ENCODE results near the gene AOPEP.

The AOPEP gene

GRCh38 chr9:94833802-94834201 is 107.3 kb downstream of the AOPEP start:
- no peak for TF ChIP-seq CTCF (IDR thresholded peaks at IDR 0.05; ENCODE audit: borderline replicate concordance, control extremely low read depth, extremely low read depth, insufficient read depth, missing control alignments)
- no peak for DNase-seq (ENCODE audit: low spot score)
- in situ Hi-C loops (cut with MboI; ENCODE audit: low sequenced_read_pairs, unreplicated experiment): no loop called here

- no peak for DNase-seq (ENCODE audit: low spot score)
- TF ChIP-seq CTCF (IDR thresholded peaks at IDR 0.05; ENCODE audit: borderline replicate concordance, control extremely low read depth, extremely low read depth, insufficient read depth, missing control alignments): no peak
- in situ Hi-C loops (cut with MboI; ENCODE audit: low sequenced_read_pairs, unreplicated experiment): no loop called here
These were observed 110.9 kb downstream of the AOPEP start for GRCh38 chr9:94837404-94837803.

- TF ChIP-seq CTCF (IDR thresholded peaks at IDR 0.05; ENCODE audit: borderline replicate concordance, control extremely low read depth, extremely low read depth, insufficient read depth, missing control alignments): no peak
- no peak for DNase-seq (ENCODE audit: low spot score)
- in situ Hi-C loops (cut with MboI; ENCODE audit: low sequenced_read_pairs, unreplicated experiment): no loop called here
These were observed 112.9 kb downstream of the AOPEP start for GRCh38 chr9:94839398-94839797.

- in situ Hi-C loops (cut with MboI; ENCODE audit: low sequenced_read_pairs, unreplicated experiment): no loop called here
- DNase-seq (ENCODE audit: low spot score): no peak
- TF ChIP-seq CTCF (IDR thresholded peaks at IDR 0.05; ENCODE audit: borderline replicate concordance, control extremely low read depth, extremely low read depth, insufficient read depth, missing control alignments): no peak
These were observed 114.2 kb downstream of the AOPEP start for GRCh38 chr9:94840738-94841137.

GRCh38 chr9:94843134-94843533 is 116.6 kb downstream of the AOPEP start:
- in situ Hi-C loops (cut with MboI; ENCODE audit: low sequenced_read_pairs, unreplicated experiment): no loop called here
- TF ChIP-seq CTCF (IDR thresholded peaks at IDR 0.05; ENCODE audit: borderline replicate concordance, control extremely low read depth, extremely low read depth, insufficient read depth, missing control alignments): no peak
- DNase-seq (ENCODE audit: low spot score): no peak

GRCh38 chr9:94846739-94847138 is 120.2 kb downstream of the AOPEP start:
- no peak for DNase-seq (ENCODE audit: low spot score)
- in situ Hi-C loops (cut with MboI; ENCODE audit: low sequenced_read_pairs, unreplicated experiment): no loop called here

More at GRCh38 chr9:94846739-94847138, 120.2 kb downstream of the AOPEP start:
- TF ChIP-seq CTCF (IDR thresholded peaks at IDR 0.05; ENCODE audit: borderline replicate concordance, control extremely low read depth, extremely low read depth, insufficient read depth, missing control alignments): no peak
